Neuronal stem cell (in vitro differentiated cells): ENCODE data around the gene SIL1.

Experiments
- DNase-seq: peaks from one replicate; pipeline ENCODE4 v3.0.0-alpha.2; 2013; ENCODE audit warnings: low spot score
- H2AFZ ChIP-seq: one replicate; pipeline ENCODE4 v1.6.1; 2013; ENCODE audit warnings: mild to moderate bottlenecking, low read length, inconsistent platforms
- H2AK5ac ChIP-seq: 2 replicates; pipeline ENCODE4 v1.6.1; 2013; ENCODE audit warnings: low read depth, mild to moderate bottlenecking, inconsistent platforms, low read length, moderate library complexity, mixed read lengths
- H2BK120ac ChIP-seq: 2 replicates; pipeline ENCODE4 v1.6.1; 2013; ENCODE audit warnings: low read depth, mild to moderate bottlenecking, inconsistent platforms, low read length, moderate library complexity, mixed read lengths
- H2BK12ac ChIP-seq: one replicate; pipeline ENCODE4 v1.6.1; 2013; ENCODE audit warnings: low read length, inconsistent platforms
- H2BK15ac ChIP-seq: 2 replicates; pipeline ENCODE4 v1.6.1; 2013; ENCODE audit warnings: mild to moderate bottlenecking, low read length, inconsistent platforms, mixed read lengths
- H2BK5ac ChIP-seq: one replicate; pipeline ENCODE4 v1.6.1; 2013; ENCODE audit warnings: inconsistent platforms, mild to moderate bottlenecking, low read length, moderate library complexity
- H3K14ac ChIP-seq: one replicate; pipeline ENCODE4 v1.6.1; 2013; ENCODE audit warnings: low read length, inconsistent platforms
- H3K18ac ChIP-seq: 2 replicates; pipeline ENCODE4 v1.6.1; 2013; ENCODE audit warnings: low read length, inconsistent platforms
- H3K23ac ChIP-seq: 2 replicates; pipeline ENCODE4 v1.6.1; 2013; ENCODE audit warnings: low read depth, mild to moderate bottlenecking, mixed read lengths, low read length, inconsistent platforms; ENCODE audit not compliant: poor library complexity
- H3K27ac ChIP-seq: replicated peaks from 3 replicates; pipeline ENCODE4 v1.5.1; 2013; ENCODE audit warnings: low read length, inconsistent platforms
- H3K27me3 ChIP-seq, 3 experiments: 2 replicates each; pipeline ENCODE4 v1.6.1; 2013; ENCODE audit warnings: low read length in 3 of 3, mild to moderate bottlenecking in 2 of 3, inconsistent platforms in 1 of 3, low read depth in 1 of 3, mixed read lengths in 1 of 3, moderate library complexity in 1 of 3; ENCODE audit not compliant: control insufficient read depth in 3 of 3, insufficient read depth in 3 of 3
- H3K36me3 ChIP-seq, 2 donors: replicated peaks in 1 of 2; 2 replicates each; pipeline ENCODE4 v1.6.1; 2013; ENCODE audit warnings: low read length in 2 of 2; ENCODE audit not compliant: control insufficient read depth in 2 of 2, insufficient read depth in 2 of 2
- H3K4ac ChIP-seq: 2 replicates; pipeline ENCODE4 v1.6.1; 2013; ENCODE audit warnings: inconsistent platforms, mild to moderate bottlenecking, low read length, moderate library complexity
- H3K4me1 ChIP-seq, 2 donors: 1 replicate in 1 of 2; 2 replicates in 1 of 2; pipeline ENCODE4 v1.6.1; 2013; ENCODE audit warnings: low read length in 2 of 2, low read depth in 1 of 2; ENCODE audit not compliant: control insufficient read depth in 2 of 2, insufficient read depth in 1 of 2
- H3K4me2 ChIP-seq: one replicate; pipeline ENCODE4 v1.6.1; 2013; ENCODE audit warnings: mild to moderate bottlenecking, low read length, inconsistent platforms; ENCODE audit not compliant: insufficient read depth, poor library complexity, severe bottlenecking
- H3K4me3 ChIP-seq, 2 donors: 2 replicates each; pipeline ENCODE4 v1.5.1; 2013; ENCODE audit warnings: low read length in 2 of 2, mild to moderate bottlenecking in 2 of 2, inconsistent platforms in 1 of 2, moderate library complexity in 1 of 2
- H3K79me1 ChIP-seq: one replicate; pipeline ENCODE4 v1.6.1; 2013; ENCODE audit warnings: low read depth, mild to moderate bottlenecking, inconsistent platforms, low read length, moderate library complexity
- H3K9ac ChIP-seq: one replicate; pipeline ENCODE4 v1.6.1; 2013; ENCODE audit warnings: mild to moderate bottlenecking, low read depth, low read length, inconsistent platforms; ENCODE audit not compliant: poor library complexity
- H3K9me3 ChIP-seq, 2 donors: replicated peaks in 1 of 2; 2 replicates each; pipeline versions ENCODE3 to v1.6.1; 2013; ENCODE audit warnings: low read length in 2 of 2, mild to moderate bottlenecking in 2 of 2, inconsistent platforms in 1 of 2, low read depth in 1 of 2, mixed read lengths in 1 of 2, moderate library complexity in 1 of 2; ENCODE audit not compliant: control insufficient read depth in 2 of 2, insufficient read depth in 1 of 2
- H4K8ac ChIP-seq: one replicate; pipeline ENCODE4 v1.6.1; 2013; ENCODE audit warnings: low read depth, mild to moderate bottlenecking, inconsistent platforms, low read length, moderate library complexity
- H4K91ac ChIP-seq: one replicate; pipeline ENCODE4 v1.6.1; 2013; ENCODE audit warnings: low read length, low read depth, mild to moderate bottlenecking, inconsistent platforms; ENCODE audit not compliant: poor library complexity
- WGBS, 2 donors: extraction: QIAGEN DNeasy Blood & Tissue Kit; methylation state at CpG; one replicate each; pipeline ENCODE4 v1.1.7; 2013; ENCODE audit warnings: missing lambda C conversion rate in 2 of 2, mixed read lengths in 1 of 2; ENCODE audit not compliant: insufficient read length in 2 of 2, insufficient replicate concordance in 1 of 2; ENCODE audit errors: extremely low coverage in 2 of 2; 5-methylcytosine and 5-hydroxymethylcytosine counted together

SIL1 gene

DNA sequence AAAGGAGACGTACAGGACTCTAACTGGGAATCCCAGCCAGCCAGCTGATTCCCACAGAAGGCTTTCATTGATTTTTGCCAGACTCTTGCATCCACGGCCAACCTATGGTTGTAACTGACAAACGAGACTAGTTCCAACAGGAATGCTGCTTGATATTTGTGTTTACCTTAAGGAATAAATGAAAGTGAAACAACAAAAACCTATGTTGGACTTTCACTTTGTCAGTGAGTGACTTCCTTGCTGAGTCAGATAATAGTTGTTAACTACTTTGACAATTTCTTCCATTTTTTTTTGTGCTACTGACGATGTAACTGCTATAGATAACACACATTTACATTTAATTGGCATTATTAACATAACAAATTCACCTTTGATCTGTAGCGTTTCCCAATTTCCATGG, 259.6 kb downstream of the SIL1 start:
- Histone ChIP-seq H3K23ac (no peak overlapping the region), H3K14ac (no peak overlapping the region), H3K4me3 (no peak overlapping the region), H2BK120ac (no peak overlapping the region), H2AK5ac (peak overlapping the region; percentile 6), H4K91ac (no peak overlapping the region), H2AFZ (no peak overlapping the region), H3K27ac (no peak overlapping the region), H3K9ac (no peak overlapping the region), H3K4ac (no peak overlapping the region), H2BK15ac (no peak overlapping the region), H2BK12ac (no peak overlapping the region), H3K79me1 (no peaks in the 10 kb centered on the region), H3K9me3 (peaks cover 0 to 5% of the 10 kb centered on the region in 2 donors), H3K4me1 (peaks cover 3 to 8% of the 10 kb centered on the region in 2 donors), H3K4me2 (no peak overlapping the region), H3K27me3 (no peaks in the 10 kb centered on the region), H4K8ac (no peak overlapping the region), H3K18ac (no peak overlapping the region), H3K36me3 (peaks cover 16 to 50% of the 10 kb centered on the region in 2 donors), H2BK5ac (no peak overlapping the region)
- no peak for DNase-seq
- no CpG with 5 or more reads among the region's 5 CpGs for WGBS, 2 donors

DNA sequence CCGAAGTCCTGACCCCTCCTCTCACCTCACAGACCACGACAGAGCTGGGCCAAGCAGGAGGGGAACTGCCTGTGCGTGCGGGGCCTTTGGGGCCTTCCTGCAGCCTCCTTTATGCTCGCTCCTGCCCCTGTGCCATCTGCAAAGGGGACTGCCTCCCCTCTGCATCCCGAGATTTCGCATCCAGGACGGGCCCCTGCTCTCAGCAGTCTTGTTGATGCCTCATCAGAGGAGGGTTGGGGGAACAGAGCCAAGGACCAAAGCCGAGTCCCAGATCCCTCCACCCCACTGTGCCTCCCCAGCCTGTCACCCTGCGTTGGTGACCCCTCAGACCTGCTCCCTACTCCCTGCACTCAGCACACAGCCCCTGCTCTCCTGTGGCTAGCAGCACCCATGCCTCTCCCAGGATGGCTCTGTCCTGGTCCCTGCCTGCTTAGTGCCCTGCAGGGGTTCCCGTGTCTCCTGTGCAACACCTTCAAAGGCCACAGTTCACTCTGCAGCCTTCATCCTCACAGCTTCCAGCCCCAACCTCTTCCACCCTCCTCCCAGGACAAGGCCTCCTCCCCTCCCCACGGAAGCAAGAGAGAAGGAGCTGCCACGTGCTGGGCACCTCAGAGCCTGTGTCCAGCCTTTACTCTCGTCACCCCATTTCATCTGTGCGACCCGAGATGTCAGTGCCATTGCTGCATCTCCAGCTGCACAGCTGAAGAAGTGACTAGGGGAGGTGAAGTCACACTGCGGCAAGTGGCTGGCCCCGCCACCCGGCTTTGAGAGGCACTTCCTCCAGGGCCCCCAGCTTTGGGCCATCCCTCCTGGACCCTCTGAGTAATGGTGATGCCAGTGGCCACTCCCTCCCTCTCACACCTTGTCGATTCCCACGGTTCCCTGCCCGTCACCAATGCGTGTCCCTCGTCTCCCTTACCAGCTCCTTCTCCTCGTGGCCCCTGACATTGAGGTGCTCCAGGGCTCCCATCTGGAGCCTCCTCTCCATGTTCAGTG, 260.5 kb downstream of the SIL1 start:
- Histone ChIP-seq H3K4me3 (peak overlapping the region in 1 of 2 donors; percentile 13), H2AK5ac (peak overlapping the region; percentile 6), H2BK12ac (no peak overlapping the region), H3K79me1 (no peaks in the 10 kb centered on the region), H3K18ac (peak overlapping the region; percentile 70), H3K23ac (peak overlapping the region; percentile 83), H4K91ac (no peak overlapping the region), H3K4me1 (peaks cover 0 to 6% of the 10 kb centered on the region in 2 donors), H3K36me3 (peaks cover 23 to 58% of the 10 kb centered on the region in 2 donors), H3K9ac (peak overlapping the region; percentile 71), H2BK15ac (no peak overlapping the region), H3K14ac (peak overlapping the region; percentile 79), H3K27ac (no peak overlapping the region), H2AFZ (no peak overlapping the region), H3K4me2 (no peak overlapping the region), H3K9me3 (peaks cover 0 to 5% of the 10 kb centered on the region in 2 donors), H4K8ac (peak overlapping the region; percentile 99), H2BK5ac (peak overlapping the region; percentile 62), H3K4ac (no peak overlapping the region), H2BK120ac (no peak overlapping the region), H3K27me3 (no peaks in the 10 kb centered on the region)
- no CpG with 5 or more reads among the region's 25 CpGs for whole genome bisulfite sequencing, 2 donors
- no peak for DNase-seq

DNA sequence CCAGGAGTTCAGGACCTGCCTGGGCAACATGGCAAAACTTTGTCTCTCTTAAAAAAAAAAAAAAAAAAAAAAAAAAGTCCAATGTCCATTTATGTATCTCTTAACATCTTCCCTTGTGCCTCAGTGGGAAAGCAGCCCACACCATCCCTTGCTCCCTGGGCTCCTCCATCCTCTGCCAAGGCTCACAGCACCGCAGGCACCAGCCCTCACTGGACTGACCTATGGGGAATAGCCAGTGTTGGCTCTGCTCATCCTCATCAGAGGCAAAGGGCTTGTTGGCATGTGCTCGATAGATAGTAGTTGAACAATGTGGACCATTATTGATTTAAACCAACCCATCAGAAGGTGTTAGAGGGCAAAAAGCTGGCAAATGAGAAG, 261.2 kb downstream of the SIL1 start:
- Histone ChIP-seq H3K14ac (no peak overlapping the region), H3K27ac (no peak overlapping the region), H2AK5ac (no peak overlapping the region), H3K27me3 (no peaks in the 10 kb centered on the region), H3K23ac (no peak overlapping the region), H4K91ac (no peak overlapping the region), H2BK5ac (peak overlapping the region; percentile 4), H3K4ac (no peak overlapping the region), H2AFZ (no peak overlapping the region), H3K4me3 (no peak overlapping the region), H3K9ac (peak overlapping the region; percentile 36), H3K9me3 (peaks cover 0 to 5% of the 10 kb centered on the region in 2 donors), H2BK12ac (no peak overlapping the region), H3K79me1 (no peaks in the 10 kb centered on the region), H3K4me1 (peaks cover 0 to 5% of the 10 kb centered on the region in 2 donors), H3K36me3 (peaks cover 31 to 61% of the 10 kb centered on the region in 2 donors), H3K4me2 (no peak overlapping the region), H2BK120ac (no peak overlapping the region), H3K18ac (peak overlapping the region; percentile 56), H2BK15ac (no peak overlapping the region), H4K8ac (no peak overlapping the region)
- DNase-seq = no peak
- no CpG with 5 or more reads among the region's 2 CpGs for WGBS, 2 donors

DNA sequence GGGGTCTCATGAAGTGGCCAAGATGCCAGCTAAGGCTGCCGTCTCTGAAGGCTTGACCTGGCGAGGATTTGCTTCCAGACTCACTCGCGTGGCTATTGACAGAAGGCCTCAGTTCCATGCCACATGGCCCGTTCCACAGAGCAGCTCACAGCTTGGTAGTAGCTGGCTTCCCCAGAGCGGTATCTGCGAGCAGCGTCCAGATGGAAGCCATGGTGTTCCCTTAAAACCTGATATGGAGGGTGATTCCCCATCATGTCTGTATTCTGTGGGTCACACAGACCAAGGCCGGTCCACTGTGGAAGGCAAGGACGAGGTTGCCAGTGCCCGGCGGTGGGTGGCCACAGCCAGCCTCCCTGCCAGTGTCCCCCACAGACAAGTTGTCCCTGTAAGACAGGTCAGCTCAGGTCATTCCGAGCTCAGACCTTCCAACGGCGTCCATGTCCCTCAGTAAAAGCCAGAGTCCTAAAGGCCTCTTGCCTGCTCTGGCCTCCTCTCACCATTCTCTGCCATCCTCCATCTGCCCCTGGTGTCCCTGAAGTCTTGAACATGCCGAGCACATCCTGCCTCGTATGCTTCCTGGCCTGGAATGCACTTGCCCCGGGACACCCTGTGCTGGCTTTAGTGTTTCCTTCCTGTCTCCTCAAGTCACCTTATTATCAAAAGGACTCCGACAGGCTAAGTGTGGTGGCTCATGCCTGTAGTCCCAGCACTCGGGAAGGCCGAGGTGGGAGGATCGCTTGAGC, 261.8 kb downstream of the SIL1 start:
- Histone ChIP-seq H3K9me3 (peaks cover 0 to 5% of the 10 kb centered on the region in 2 donors), H3K4me1 (peaks cover 0 to 5% of the 10 kb centered on the region in 2 donors), H3K27ac (no peak overlapping the region), H2BK120ac (no peak overlapping the region), H2AFZ (no peak overlapping the region), H4K8ac (no peak overlapping the region), H2AK5ac (no peak overlapping the region), H3K4me2 (no peak overlapping the region), H3K4me3 (no peak overlapping the region), H3K9ac (no peak overlapping the region), H3K4ac (no peak overlapping the region), H4K91ac (no peak overlapping the region), H3K27me3 (no peaks in the 10 kb centered on the region), H3K23ac (no peak overlapping the region), H3K79me1 (no peaks in the 10 kb centered on the region), H2BK5ac (no peak overlapping the region), H3K14ac (no peak overlapping the region), H2BK15ac (no peak overlapping the region), H2BK12ac (no peak overlapping the region), H3K36me3 (peaks cover 36 to 62% of the 10 kb centered on the region in 2 donors), H3K18ac (peak overlapping the region; percentile 9)
- no CpG with 5 or more reads among the region's 22 CpGs for WGBS, 2 donors
- no peak for DNase-seq
